CD4-positive, CD25-positive, alpha-beta regulatory T cell (primary cell): ENCODE data around the gene WDR75. TPM values are rescaled to one million over a fixed set of nuclear protein-coding genes. Genes with fewer than 3 reads are reported as not detected.

Experiments used
- ATAC-seq, 2 donors: fragments of 150-1000 bp; cut with Tn5 transposase; one replicate each; pipeline ENCODE4 v1.10.0; 2021; ENCODE audit warnings: low read depth in 2 of 2, moderate number of reproducible peaks in 2 of 2, moderate library complexity in 1 of 2
- DNase-seq, 3 donors: peaks; one replicate each; pipeline versions ENCODE4 v3.0.0 to v3.0.0-alpha.2; 2012 to 2022; ENCODE audit warnings: mixed read lengths in 1 of 3
- H3K27ac ChIP-seq: one replicate; pipeline ENCODE4 v1.7.0; 2013; ENCODE audit warnings: mild to moderate bottlenecking, low read length; ENCODE audit not compliant: insufficient read depth, poor library complexity, severe bottlenecking
- H3K27me3 ChIP-seq: one replicate; pipeline ENCODE4 v1.7.0; 2013; ENCODE audit warnings: low read length; ENCODE audit not compliant: control insufficient read depth, insufficient read depth
- H3K36me3 ChIP-seq: one replicate; pipeline ENCODE4 v1.7.0; 2013; ENCODE audit warnings: mild to moderate bottlenecking, low read length, moderate library complexity; ENCODE audit not compliant: control insufficient read depth, insufficient read depth
- H3K4me1 ChIP-seq: 2 replicates; pipeline ENCODE4 v1.7.0; 2013; ENCODE audit warnings: mild to moderate bottlenecking, low read length; ENCODE audit not compliant: insufficient read depth, control insufficient read depth, poor library complexity, severe bottlenecking
- H3K4me3 ChIP-seq: one replicate; pipeline ENCODE4 v1.7.0; 2013; ENCODE audit warnings: low read depth, mild to moderate bottlenecking, low read length, moderate library complexity
- H3K9me3 ChIP-seq, 2 experiments: 1 replicate in 1 of 2; 2 replicates in 1 of 2; pipeline ENCODE4 v1.7.0; 2013; ENCODE audit warnings: low read length in 2 of 2, mild to moderate bottlenecking in 1 of 2, moderate library complexity in 1 of 2; ENCODE audit not compliant: control insufficient read depth in 2 of 2
- H3K27ac Mint-ChIP-seq, 3 donors: one replicate each; pipeline ENCODE4 v1.8.0; 2020 to 2022; ENCODE audit warnings: mild to moderate bottlenecking in 3 of 3, mixed read lengths in 3 of 3, moderate library complexity in 2 of 3
- H3K27me3 Mint-ChIP-seq: one replicate; pipeline ENCODE4 v1.8.0; 2022; ENCODE audit warnings: mild to moderate bottlenecking, mixed read lengths
- H3K36me3 Mint-ChIP-seq: one replicate; pipeline ENCODE4 v1.8.0; 2020; ENCODE audit warnings: mixed read lengths
- H3K4me1 Mint-ChIP-seq, 4 donors: one replicate each; pipeline ENCODE4 v1.8.0; 2020 to 2022; ENCODE audit warnings: mixed read lengths in 4 of 4, mild to moderate bottlenecking in 1 of 4
- H3K4me3 Mint-ChIP-seq, 4 donors: one replicate each; pipeline ENCODE4 v1.8.0; 2020 to 2022; ENCODE audit warnings: mild to moderate bottlenecking in 4 of 4, mixed read lengths in 4 of 4, moderate library complexity in 3 of 4
- H3K9me3 Mint-ChIP-seq, 7 donors: one replicate each; pipeline ENCODE4 v1.8.0; 2020 to 2022; ENCODE audit warnings: mixed read lengths in 7 of 7, mild to moderate bottlenecking in 3 of 7, moderate library complexity in 2 of 7
- polyA plus RNA-seq, 4 donors: library from polyadenylated mRNA; unstranded; fragments of 300-500 nt; fragmentation: Illumina TruSeq; gene quantifications; one replicate each; pipeline ENCODE4 v1.2.3, GENCODE V29; 2021
- total RNA-seq: library from RNA; stranded (reverse); gene quantifications from one replicate; pipeline ENCODE4 v1.2.3, GENCODE V29; 2022

The WDR75 gene
- total RNA-seq (45.6 TPM), polyA plus RNA-seq (10 to 100 TPM; 11.6 to 18.6 (median 14.6) TPM)

- peaks cover 8 to 25% (median 13%) of the 10 kb centered on the region in 4 donors for H3K4me1 Mint-ChIP-seq
- H3K27ac Mint-ChIP-seq, result peak within 1 kb of the TSS in 2 of 3 donors; percentile 98 to 99
- H3K9me3 ChIP-seq, result no peaks in the 10 kb centered on the region
- peak within 1 kb of the TSS; percentile 99 for H3K4me3 ChIP-seq
- no peaks in the 10 kb centered on the region for H3K36me3 Mint-ChIP-seq
- peaks cover 12% of the 10 kb centered on the region for H3K27me3 Mint-ChIP-seq
- DNase-seq (peak; percentile 88 to 96 (median 95)), ATAC-seq (peak; percentile 96)
- H3K4me1 ChIP-seq, result peaks cover 34% of the 10 kb centered on the region
- H3K36me3 ChIP-seq, result peaks cover 4% of the 10 kb centered on the region
- H3K9me3 Mint-ChIP-seq, result peaks cover 0 to 2% (median 0%) of the 10 kb centered on the region in 7 donors
- H3K27ac ChIP-seq, result peak within 1 kb of the TSS; percentile 96
- no peaks in the 10 kb centered on the region for H3K27me3 ChIP-seq
- H3K4me3 Mint-ChIP-seq, result peak within 1 kb of the TSS in 1 of 4 donors; percentile 100
Measured at GRCh38 chr2:189440947-189441708, at the start of gene WDR75. WDR75 (plus strand) TSS chr2:189441474; CDS start chr2:189441493, 19 bp downstream.

GRCh38 chr2:189393440-189394111 lies 47.7 kb upstream of the WDR75 start:
- H3K4me1 ChIP-seq, result no peaks in the 10 kb centered on the region
- no peak overlapping the region for H3K27ac ChIP-seq
- no peaks in the 10 kb centered on the region for H3K4me1 Mint-ChIP-seq
- ATAC-seq (no peak), DNase-seq (no peak)
- H3K27me3 ChIP-seq, result no peaks in the 10 kb centered on the region
- H3K4me3 ChIP-seq, result no peak overlapping the region
- peaks cover 0 to 8% (median 0%) of the 10 kb centered on the region in 7 donors for H3K9me3 Mint-ChIP-seq
- no peaks in the 10 kb centered on the region for H3K9me3 ChIP-seq
- H3K27ac Mint-ChIP-seq, result no peak overlapping the region
- no peaks in the 10 kb centered on the region for H3K27me3 Mint-ChIP-seq
- no peaks in the 10 kb centered on the region for H3K36me3 ChIP-seq
- no peaks in the 10 kb centered on the region for H3K36me3 Mint-ChIP-seq
- no peak overlapping the region for H3K4me3 Mint-ChIP-seq

GRCh38 chr2:189394525-189394924 lies 46.7 kb upstream of the WDR75 start:
- Mint-ChIP-seq H3K36me3 (no peaks in the 10 kb centered on the region), H3K4me1 (no peaks in the 10 kb centered on the region), H3K27me3 (no peaks in the 10 kb centered on the region), H3K4me3 (no peak overlapping the region), H3K27ac (no peak overlapping the region), H3K9me3 (peaks cover 0 to 9% (median 0%) of the 10 kb centered on the region in 7 donors)
- H3K4me3 ChIP-seq, result no peak overlapping the region
- no peaks in the 10 kb centered on the region for H3K9me3 ChIP-seq
- no peaks in the 10 kb centered on the region for H3K4me1 ChIP-seq
- H3K27me3 ChIP-seq, result no peaks in the 10 kb centered on the region
- no peaks in the 10 kb centered on the region for H3K36me3 ChIP-seq
- DNase-seq (no peak), ATAC-seq (no peak)
- no peak overlapping the region for H3K27ac ChIP-seq

- DNase-seq (no peak), ATAC-seq (no peak)
- H3K36me3 ChIP-seq, result no peaks in the 10 kb centered on the region
- H3K27me3 ChIP-seq, result no peaks in the 10 kb centered on the region
- H3K9me3 ChIP-seq, result no peaks in the 10 kb centered on the region
- peaks cover 0 to 7% (median 0%) of the 10 kb centered on the region in 7 donors for H3K9me3 Mint-ChIP-seq
- H3K36me3 Mint-ChIP-seq, result no peaks in the 10 kb centered on the region
- peaks cover 0 to 7% (median 1%) of the 10 kb centered on the region in 4 donors for H3K4me1 Mint-ChIP-seq
- no peak overlapping the region for H3K4me3 ChIP-seq
- no peaks in the 10 kb centered on the region for H3K4me1 ChIP-seq
- no peak overlapping the region for H3K4me3 Mint-ChIP-seq
- H3K27ac Mint-ChIP-seq, result no peak overlapping the region
- H3K27me3 Mint-ChIP-seq, result no peaks in the 10 kb centered on the region
- H3K27ac ChIP-seq, result no peak overlapping the region
Measured at GRCh38 chr2:189402932-189403331, 38.3 kb upstream of the WDR75 start.

GRCh38 chr2:189406586-189407233 lies 34.6 kb upstream of the WDR75 start:
- Mint-ChIP-seq H3K36me3 (no peaks in the 10 kb centered on the region), H3K27me3 (no peaks in the 10 kb centered on the region), H3K4me1 (peaks cover 0 to 11% (median 1%) of the 10 kb centered on the region in 4 donors), H3K4me3 (no peak overlapping the region), H3K9me3 (no peaks in the 10 kb centered on the region), H3K27ac (no peak overlapping the region)
- ATAC-seq (no peak), DNase-seq (no peak)
- Histone ChIP-seq H3K9me3 (no peaks in the 10 kb centered on the region), H3K4me3 (no peak overlapping the region), H3K27me3 (no peaks in the 10 kb centered on the region), H3K4me1 (no peaks in the 10 kb centered on the region), H3K27ac (no peak overlapping the region), H3K36me3 (no peaks in the 10 kb centered on the region)

- Histone ChIP-seq H3K4me3 (no peak overlapping the region), H3K36me3 (no peaks in the 10 kb centered on the region), H3K27me3 (no peaks in the 10 kb centered on the region), H3K27ac (no peak overlapping the region), H3K4me1 (no peaks in the 10 kb centered on the region), H3K9me3 (no peaks in the 10 kb centered on the region)
- Mint-ChIP-seq H3K27me3 (no peaks in the 10 kb centered on the region), H3K9me3 (no peaks in the 10 kb centered on the region), H3K27ac (no peak overlapping the region), H3K4me1 (peaks cover 0 to 11% (median 2%) of the 10 kb centered on the region in 4 donors), H3K4me3 (no peak overlapping the region), H3K36me3 (no peaks in the 10 kb centered on the region)
- ATAC-seq, result no peak
- peak in 1 of 3 donors; percentile 12 for DNase-seq
Measured at GRCh38 chr2:189407281-189408209, 33.7 kb upstream of the WDR75 start.

GRCh38 chr2:189408294-189408693 lies 33.0 kb upstream of the WDR75 start:
- H3K27me3 Mint-ChIP-seq, result no peaks in the 10 kb centered on the region
- H3K4me3 Mint-ChIP-seq, result no peak overlapping the region
- Histone ChIP-seq H3K36me3 (no peaks in the 10 kb centered on the region), H3K9me3 (no peaks in the 10 kb centered on the region), H3K4me3 (no peak overlapping the region), H3K27ac (no peak overlapping the region), H3K27me3 (no peaks in the 10 kb centered on the region), H3K4me1 (no peaks in the 10 kb centered on the region)
- no peaks in the 10 kb centered on the region for H3K36me3 Mint-ChIP-seq
- H3K27ac Mint-ChIP-seq, result no peak overlapping the region
- no peaks in the 10 kb centered on the region for H3K9me3 Mint-ChIP-seq
- peaks cover 0 to 11% (median 4%) of the 10 kb centered on the region in 4 donors for H3K4me1 Mint-ChIP-seq
- ATAC-seq, result no peak
- no peak for DNase-seq
